ENCODE data around the gene GPR61.

DNA sequence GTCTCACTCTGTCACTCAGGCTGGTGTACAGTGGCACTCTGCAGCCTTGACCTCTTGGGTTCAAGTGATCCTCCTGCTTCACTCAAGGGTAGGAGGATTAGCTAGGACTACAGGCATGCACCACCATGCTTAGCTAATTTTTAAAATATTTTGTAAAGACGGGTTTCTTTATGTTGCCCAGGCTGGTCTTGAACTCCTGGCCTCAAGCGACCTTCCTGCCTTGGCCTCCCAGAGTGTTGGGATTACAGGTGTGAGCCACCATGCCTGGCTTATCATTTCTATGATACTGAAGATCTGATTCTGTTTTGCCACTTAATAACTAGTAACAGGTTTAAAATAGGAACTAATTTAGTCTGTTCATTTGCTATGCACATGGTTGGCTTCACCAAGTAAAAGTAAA is 42.3 kb downstream of the GPR61 start:
- TF ChIP-seq CTCF (IDR thresholded peaks at IDR 0.05) (no peak), POLR2A (IDR thresholded peaks at IDR 0.05) (no peak)

Measured in heart left ventricle (tissue), 13 donors.